HG03159 (cell line): Measurements from ENCODE around the gene PHAF1.

Experiments used
- ATAC-seq: cut with Tn5 transposase; IDR thresholded peaks from one replicate; pipeline ENCODE4 v1.9.1; 2021; ENCODE audit warnings: mild to moderate bottlenecking, moderate library complexity; ENCODE audit not compliant: unreplicated experiment

PHAF1 gene

DNA sequence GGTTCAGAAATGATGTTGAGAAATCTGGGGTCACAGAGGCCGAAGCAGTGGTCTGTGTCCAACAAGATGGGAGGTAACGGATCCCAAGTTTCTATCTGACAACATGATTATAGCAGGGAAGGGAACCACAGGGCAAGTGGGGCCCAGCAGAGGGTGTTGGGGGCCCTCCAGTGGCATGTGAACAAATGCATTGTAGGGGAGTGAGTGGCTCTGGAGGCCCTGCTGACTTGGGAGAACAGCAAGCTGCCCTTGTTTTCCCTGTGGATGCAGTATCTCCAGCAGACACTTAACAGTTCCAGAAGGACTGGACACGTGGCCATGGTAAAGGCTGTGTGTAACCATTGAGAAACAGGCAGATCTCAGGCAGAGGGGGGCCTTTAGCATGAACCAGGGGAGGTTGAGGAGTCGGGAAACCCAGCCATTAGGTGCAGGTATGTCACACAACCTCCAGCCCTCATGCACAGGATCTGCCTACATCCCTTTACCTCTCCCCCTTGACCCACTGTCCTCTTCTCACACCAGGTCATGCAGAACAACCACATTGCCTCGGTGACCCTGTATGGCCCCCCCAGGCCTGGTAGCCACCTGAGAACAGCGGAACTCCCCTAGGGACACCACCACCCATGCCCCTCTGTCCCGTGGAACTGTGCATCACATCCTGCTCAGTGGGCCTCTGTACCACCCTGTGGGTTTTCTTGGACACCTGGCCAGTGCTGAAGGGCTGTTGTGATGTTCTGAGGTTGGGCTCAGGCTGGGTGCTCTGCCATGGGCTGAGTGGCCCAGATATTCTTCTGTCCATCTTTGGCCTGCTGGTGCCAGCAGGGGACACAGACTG, 37.0 kb downstream of the PHAF1 start:
- no peak for ATAC-seq

GRCh38 chr16:67147437-67148140, 37.8 kb downstream of the PHAF1 start:
- ATAC-seq = no peak

DNA sequence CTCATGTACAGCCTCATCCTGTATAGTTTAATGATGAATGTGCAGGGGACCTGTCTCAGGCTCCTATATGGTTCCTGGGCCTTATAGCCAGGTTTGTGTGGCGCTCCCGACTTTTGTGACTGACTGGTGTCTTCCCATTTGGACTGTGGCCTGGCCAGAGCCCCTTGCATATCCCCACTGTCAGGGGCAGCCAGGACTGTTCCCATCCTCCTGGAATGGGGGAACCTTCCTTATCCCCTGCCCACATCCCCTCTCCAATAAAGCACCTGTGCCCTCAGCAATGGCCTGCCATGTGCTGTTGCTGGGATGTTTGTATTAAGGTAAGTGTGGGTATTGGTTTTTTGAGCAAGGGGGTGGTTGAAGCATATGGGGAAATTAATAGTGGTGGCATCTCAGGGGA, 38.5 kb downstream of the PHAF1 start:
- no peak for ATAC-seq

DNA sequence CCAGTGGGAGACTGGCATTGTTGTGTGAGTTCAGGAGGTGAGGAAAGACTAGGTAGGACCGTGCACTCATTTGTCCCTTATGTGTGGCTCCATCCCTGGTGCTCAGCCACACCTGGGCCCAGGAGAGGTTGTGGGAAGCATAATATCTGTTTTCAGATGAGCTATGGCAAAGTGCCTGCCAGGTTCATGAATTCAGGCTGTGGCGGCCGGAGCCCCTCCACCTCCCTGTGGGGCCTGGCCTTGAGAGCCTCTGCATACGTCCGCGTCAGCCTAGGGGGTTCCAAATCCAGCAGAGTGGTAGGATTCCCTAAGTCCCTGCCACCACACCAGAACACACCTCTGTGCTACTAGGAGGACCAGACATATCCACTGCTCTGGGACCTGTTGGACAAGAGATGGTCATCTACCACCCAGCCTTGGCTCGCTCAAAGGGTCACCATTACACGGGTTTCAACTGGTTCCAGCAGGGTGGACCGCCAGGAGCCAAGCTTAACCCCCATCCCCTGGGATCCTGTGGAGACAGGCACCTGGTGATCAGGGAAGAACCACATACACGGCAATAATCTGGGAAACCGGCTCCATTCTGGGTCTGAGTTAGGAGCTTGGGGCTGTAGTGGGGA, 39.0 kb downstream of the PHAF1 start:
- no peak for ATAC-seq

DNA sequence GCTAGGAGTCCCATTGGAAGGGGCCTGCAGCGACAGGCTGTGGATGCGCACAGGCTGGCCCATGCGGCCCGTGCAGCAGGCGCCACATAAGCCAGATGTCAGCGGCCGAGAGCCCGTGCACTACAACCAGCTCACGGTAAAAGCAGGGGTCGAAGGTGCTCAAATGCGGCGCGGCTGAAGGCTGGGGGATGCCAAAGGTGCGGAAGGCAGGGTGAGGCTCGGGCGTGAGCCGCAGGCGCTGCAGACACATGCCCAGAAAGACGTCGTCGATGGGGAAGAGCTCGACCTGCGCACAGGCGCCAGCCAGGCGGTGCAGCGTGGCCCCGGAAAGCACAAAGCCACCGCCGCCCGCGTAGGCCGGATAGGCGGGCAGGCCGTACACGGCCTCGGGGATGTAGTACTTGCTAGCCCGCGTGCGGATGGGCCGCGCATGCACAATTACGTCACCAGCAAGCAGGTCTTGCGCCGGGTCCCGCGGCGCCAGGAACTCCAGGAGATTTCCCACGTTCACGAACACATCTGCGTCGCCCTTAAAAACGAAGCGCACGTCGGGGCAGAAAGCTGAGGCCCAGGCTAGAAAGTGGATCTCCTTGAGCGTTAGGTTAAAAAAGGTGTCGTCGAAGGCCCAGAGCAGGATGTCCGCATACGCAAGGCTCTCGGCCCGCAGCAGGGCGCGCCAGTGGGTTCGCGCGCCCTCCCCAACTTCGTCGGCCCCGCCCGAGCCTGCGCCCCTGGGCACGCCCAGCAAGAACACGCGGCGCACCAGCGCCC, 39.7 kb downstream of the PHAF1 start:
- ATAC-seq = no peak

DNA sequence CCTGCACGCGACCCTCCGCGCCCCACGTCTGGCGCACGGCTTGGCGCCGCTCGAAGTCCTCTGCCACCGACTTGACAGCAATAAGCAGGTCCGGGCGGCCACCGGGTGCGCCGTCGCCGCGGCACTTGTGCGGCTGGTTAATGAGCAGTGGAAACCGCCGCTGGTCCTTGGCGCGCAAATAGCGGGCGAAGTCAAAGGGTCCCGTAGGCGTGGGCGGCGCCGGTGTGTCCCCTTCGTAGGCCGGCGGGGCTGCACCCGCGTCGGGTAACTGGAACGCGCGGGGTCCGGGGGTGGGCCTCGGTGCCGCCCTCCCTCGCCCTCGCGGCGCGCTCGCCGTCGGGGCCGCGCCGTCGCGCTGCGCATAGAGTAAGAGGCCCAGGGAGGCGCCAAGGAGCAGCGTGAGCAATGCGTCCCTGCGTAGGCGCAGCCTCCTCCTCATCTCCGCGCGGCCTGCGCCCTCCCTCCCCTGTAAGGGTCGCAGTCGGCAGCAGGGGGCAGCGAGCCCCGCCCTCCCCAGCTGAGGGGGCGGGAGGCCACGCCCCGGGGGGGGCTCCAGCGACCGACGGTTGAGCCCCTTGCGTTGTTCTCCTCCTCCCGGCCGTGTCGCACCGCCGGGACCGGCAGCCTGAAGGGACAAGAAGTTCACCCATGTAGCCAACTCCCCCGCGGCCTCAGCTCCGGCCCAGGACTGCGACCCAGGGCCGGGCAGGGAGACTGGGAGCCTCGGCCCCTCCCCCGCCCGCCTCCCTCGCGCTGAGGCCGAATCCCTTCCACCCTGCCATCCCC, 40.5 kb downstream of the PHAF1 start:
- peak; percentile 23 for ATAC-seq

- ATAC-seq = peak; percentile 49
These were observed 41.2 kb downstream of the PHAF1 start, which contains the start of gene B3GNT9 for GRCh38 chr16:67150833-67151396. B3GNT9 (minus strand) TSS chr16:67150998; CDS start chr16:67150485, 513 bp downstream.

- no peak for ATAC-seq
These were observed 41.8 kb downstream of the PHAF1 start for GRCh38 chr16:67151431-67152097.

- no peak for ATAC-seq
These were observed 45.0 kb downstream of the PHAF1 start for GRCh38 chr16:67154578-67155294.

DNA sequence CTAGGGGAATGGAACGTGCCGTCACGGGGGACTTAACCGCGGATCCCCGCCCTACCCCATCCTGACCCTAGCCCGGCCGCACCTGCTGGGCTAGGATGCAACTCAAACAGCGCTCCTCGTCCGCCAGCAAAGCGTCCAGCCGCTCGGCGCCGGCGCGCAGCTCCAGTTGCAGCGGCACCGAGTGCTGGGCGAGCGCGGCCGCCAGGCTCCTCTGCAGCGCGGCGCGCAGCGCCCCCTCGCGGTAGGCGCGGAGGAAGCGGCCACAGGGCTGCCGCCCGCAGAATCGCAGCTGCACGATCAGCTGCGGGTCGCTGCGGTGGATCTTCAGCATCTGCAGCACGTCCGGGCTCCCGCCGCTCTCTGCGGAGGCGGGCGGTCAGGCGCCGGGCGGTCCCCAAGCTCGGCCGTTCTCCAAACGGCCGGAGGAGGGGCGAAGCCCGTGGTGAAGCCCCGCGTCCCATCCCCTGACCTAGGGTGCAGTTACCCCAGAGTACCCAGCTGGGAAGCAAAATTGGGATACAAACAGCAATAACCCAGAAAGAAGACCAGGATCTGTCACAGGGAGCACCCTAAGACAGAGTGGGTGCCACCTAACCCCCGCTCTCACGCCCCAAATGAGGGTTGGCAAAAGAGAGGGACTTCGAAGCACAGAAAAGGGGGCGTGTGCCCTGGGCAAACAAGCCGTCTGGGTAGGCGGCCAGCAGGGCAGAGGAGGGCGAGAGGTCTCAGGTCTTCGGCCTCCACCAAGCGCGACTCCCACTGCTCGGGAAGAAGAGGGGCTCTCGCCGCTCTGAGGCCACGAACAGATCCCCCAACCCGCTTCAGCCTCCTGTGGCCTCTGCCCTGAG, 45.8 kb downstream of the PHAF1 start:
- ATAC-seq = no peak

DNA sequence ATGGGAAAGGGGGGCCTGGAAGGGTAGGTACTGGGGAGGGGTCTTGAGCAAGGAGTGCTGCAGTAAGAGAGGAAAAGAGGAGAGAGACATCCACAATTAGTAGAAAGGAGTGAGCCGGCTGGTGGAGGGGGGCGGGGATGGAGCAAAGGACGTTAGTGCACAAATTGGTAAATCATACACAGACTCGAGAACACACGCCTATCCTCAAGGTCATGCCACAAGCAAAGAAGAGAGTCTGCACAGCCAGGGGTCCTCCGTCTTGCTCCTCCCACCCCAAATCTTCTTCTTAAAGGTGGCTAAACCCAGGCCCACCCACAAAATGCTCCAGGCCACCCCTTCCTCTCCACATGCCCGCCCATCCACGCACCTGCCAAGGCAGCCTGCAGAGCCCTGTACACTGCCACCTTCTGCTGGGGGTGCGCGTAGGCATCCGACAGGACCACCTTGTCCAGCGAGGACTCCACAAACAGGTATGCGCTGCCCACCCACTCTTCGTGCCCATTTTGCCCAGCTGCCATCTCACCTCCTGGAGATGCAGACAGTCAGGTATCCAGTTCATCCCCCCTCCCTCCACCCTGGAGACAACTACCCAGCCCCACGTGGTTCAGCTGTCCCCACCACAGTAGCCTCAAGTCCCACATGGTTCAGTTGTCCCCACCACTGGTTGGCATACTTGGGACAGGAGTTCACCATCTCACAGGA, 46.6 kb downstream of the PHAF1 start:
- no peak for ATAC-seq

GRCh38 chr16:67157106-67157748, 47.5 kb downstream of the PHAF1 start:
- ATAC-seq = no peak

GRCh38 chr16:67157892-67158635, 48.3 kb downstream of the PHAF1 start:
- no peak for ATAC-seq

DNA sequence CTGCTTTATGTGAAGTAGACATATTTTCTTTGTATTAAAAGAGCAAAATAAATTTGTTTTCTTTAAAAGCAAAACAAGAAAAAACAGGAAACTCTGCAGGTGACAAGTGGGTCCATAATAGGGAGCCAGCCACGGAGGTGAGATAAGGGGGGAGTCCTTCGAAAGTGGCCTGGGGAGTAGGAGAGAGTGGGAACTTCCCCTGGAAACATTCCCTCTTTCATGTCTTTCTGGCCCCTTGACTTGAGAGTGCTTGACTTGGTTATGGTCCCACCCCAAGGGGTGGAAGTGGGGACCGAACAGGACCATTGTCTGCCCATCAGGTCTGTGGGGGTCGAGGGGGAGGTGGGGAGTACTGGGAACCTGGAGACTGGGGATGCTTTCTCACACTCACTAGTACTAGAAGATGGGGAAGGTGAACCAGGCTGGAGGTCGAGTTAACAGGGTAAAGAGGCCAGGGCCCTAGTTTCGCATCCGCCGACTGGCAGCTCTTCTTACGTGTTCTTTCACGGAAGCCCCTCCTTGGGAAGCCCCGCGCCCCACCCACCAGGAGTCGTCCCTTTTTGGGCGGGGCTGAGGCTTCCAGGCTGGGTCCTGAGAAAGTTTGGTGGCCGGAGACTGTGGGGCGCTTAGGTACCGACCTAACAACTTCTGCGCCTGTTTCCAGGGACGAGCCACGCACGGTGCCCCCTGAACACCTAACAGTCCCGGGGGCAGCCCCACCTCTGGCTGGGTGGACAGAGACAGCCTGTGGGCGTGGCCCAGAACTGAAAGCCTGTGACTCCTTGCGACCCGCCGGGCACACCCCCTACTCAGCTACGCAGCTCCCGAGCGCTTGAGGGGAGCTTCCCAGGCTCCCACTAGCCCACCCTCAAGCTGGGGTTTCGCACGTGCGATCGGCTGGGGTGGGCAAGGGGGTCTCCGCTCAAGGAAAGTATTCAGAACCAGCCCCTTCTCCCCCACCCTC, 49.2 kb downstream of the PHAF1 start:
- ATAC-seq = peak; percentile 37

GRCh38 chr16:67161595-67162058, 51.9 kb downstream of the PHAF1 start:
- ATAC-seq = no peak
